ENCODE results near the gene CYB561D2. TPM values are rescaled to one million over a fixed set of nuclear protein-coding genes. Genes with fewer than 3 reads are reported as not detected.

The CYB561D2 gene
- total RNA-seq, 1 experiment from 2014 or later: 9.5 TPM

- Histone ChIP-seq H3K4me3 (replicated peaks in 1 of 2; ENCODE audit: low read depth in 1 of 2, low read length in 2 of 2) (no peak overlapping the region), H2AFZ (ENCODE audit: low read depth, low read length, poor library complexity, severe bottlenecking) (no peak overlapping the region), H3K9ac (ENCODE audit: low read length) (no peak overlapping the region), H3K9me3 (ENCODE audit: control insufficient read depth in 1 of 2, insufficient read depth in 1 of 2, low read depth in 1 of 2, low read length in 2 of 2) (no peaks in the 10 kb centered on the region), H3K4me2 (ENCODE audit: low read length) (no peak overlapping the region), H3K36me3 (ENCODE audit: control insufficient read depth in 1 of 2, insufficient read depth in 2 of 2, low read length in 2 of 2) (peaks cover 14 to 31% of the 10 kb centered on the region in 2 experiments; a peak in 3 of 4 replicates), H4K20me1 (ENCODE audit: insufficient read depth) (no peaks in the 10 kb centered on the region), H3K4me1 (ENCODE audit: control insufficient read depth in 1 of 2, insufficient read depth in 2 of 2, low read length in 2 of 2) (peaks cover 12 to 52% of the 10 kb centered on the region in 2 experiments; a peak in 3 of 4 replicates), H3K79me2 (ENCODE audit: insufficient read depth, low read length) (peaks cover 62% of the 10 kb centered on the region), H3K9me2 (ENCODE audit: insufficient read depth) (no peaks in the 10 kb centered on the region), H3K27ac (ENCODE audit: low read depth, low read length) (no peak overlapping the region), H3K27me3 (ENCODE audit: insufficient read depth, low read length) (no peaks in the 10 kb centered on the region)
- TF ChIP-seq SIN3A (IDR thresholded peaks at IDR 0.05; ENCODE audit: low read depth): no peak
- no peak for TF ChIP-seq MAX (IDR thresholded peaks at IDR 0.05)
- no peak for TF ChIP-seq ZNF274 (IDR thresholded peaks at IDR 0.05; ENCODE audit: low read depth, low read length)
- TF ChIP-seq CBX3 (IDR thresholded peaks at IDR 0.05; ENCODE audit: low read depth): no peak
- TF ChIP-seq RAD21 (IDR thresholded peaks at IDR 0.05; ENCODE audit: low read depth): no peak
- TF ChIP-seq ZFX (IDR thresholded peaks at IDR 0.05): no peak
- no peak for TF ChIP-seq SRF (IDR thresholded peaks at IDR 0.05; ENCODE audit: low read depth)
- no TSS peak for BruUV-seq (replicated peaks)
- intact Hi-C loops (cut with micrococcal nuclease): loop anchor here (10.0 kb wide), 1 partner anchor 1031 kb away; the partner anchor contains the start of gene MANF
- CTCF ChIA-PET: interaction anchor here (2.0 kb wide), 1 partner anchor 17 kb away, joined by 8 read pairs; no protein-coding TSS in a partner anchor
- ATAC-seq (no peak), DNase-seq (ENCODE audit: low read depth, low spot score) (no peak)
- POLR2A ChIA-PET: interaction anchor here (1.1 kb wide), 1 partner anchor 17 kb away, joined by 3 read pairs; no protein-coding TSS in a partner anchor
- RAD21 ChIA-PET (ENCODE audit: low non-redundant PET in 1 of 2, low total read pairs in 2 of 2, uncharacterized antibody in 2 of 2, unreplicated experiment in 2 of 2): no interaction called here
Measured at GRCh38 chr3:50354186-50354764, 3.6 kb downstream of the CYB561D2 start.

- Histone ChIP-seq H3K27ac (ENCODE audit: low read depth, low read length) (no peak overlapping the region), H2AFZ (ENCODE audit: low read depth, low read length, poor library complexity, severe bottlenecking) (no peak overlapping the region), H3K4me2 (ENCODE audit: low read length) (no peak overlapping the region), H3K4me1 (ENCODE audit: control insufficient read depth in 1 of 2, insufficient read depth in 2 of 2, low read length in 2 of 2) (peaks cover 12 to 51% of the 10 kb centered on the region in 2 experiments; a peak in 3 of 4 replicates), H3K4me3 (replicated peaks in 1 of 2; ENCODE audit: low read depth in 1 of 2, low read length in 2 of 2) (no peak overlapping the region), H3K9me2 (ENCODE audit: insufficient read depth) (no peaks in the 10 kb centered on the region), H3K9ac (ENCODE audit: low read length) (no peak overlapping the region), H3K27me3 (ENCODE audit: insufficient read depth, low read length) (no peaks in the 10 kb centered on the region), H3K36me3 (ENCODE audit: control insufficient read depth in 1 of 2, insufficient read depth in 2 of 2, low read length in 2 of 2) (peaks cover 14 to 31% of the 10 kb centered on the region in 2 experiments; a peak in 3 of 4 replicates), H3K79me2 (ENCODE audit: insufficient read depth, low read length) (peaks cover 61% of the 10 kb centered on the region), H3K9me3 (ENCODE audit: control insufficient read depth in 1 of 2, insufficient read depth in 1 of 2, low read depth in 1 of 2, low read length in 2 of 2) (no peaks in the 10 kb centered on the region), H4K20me1 (ENCODE audit: insufficient read depth) (no peaks in the 10 kb centered on the region)
- no TSS peak for BruUV-seq (replicated peaks)
- intact Hi-C loops (cut with micrococcal nuclease): loop anchor here (10.0 kb wide), 1 partner anchor 1030 kb away; the partner anchor contains the start of gene MANF
- DNase-seq (ENCODE audit: low read depth, low spot score) (no peak), ATAC-seq (no peak)
- CTCF ChIA-PET: no interaction called here
- RAD21 ChIA-PET (ENCODE audit: low non-redundant PET in 1 of 2, low total read pairs in 2 of 2, uncharacterized antibody in 2 of 2, unreplicated experiment in 2 of 2): no interaction called here
- POLR2A ChIA-PET: no interaction called here
- TF ChIP-seq MAX (IDR thresholded peaks at IDR 0.05): no peak
- no peak for TF ChIP-seq ZFX (IDR thresholded peaks at IDR 0.05)
- no peak for TF ChIP-seq SIN3A (IDR thresholded peaks at IDR 0.05; ENCODE audit: low read depth)
- no peak for TF ChIP-seq SP1 (IDR thresholded peaks at IDR 0.05; ENCODE audit: low read depth)
- TF ChIP-seq EZH2 (IDR thresholded peaks at IDR 0.05): no peak
- no peak for TF ChIP-seq ATF3 (IDR thresholded peaks at IDR 0.05)
- TF ChIP-seq POLR2A (IDR thresholded peaks at IDR 0.05; ENCODE audit: borderline replicate concordance, extremely low read depth, insufficient read depth, insufficient read length): no peak
- no peak for TF ChIP-seq JUND (IDR thresholded peaks at IDR 0.05)
- TF ChIP-seq SRF (IDR thresholded peaks at IDR 0.05; ENCODE audit: low read depth): no peak
- TF ChIP-seq YY1 (IDR thresholded peaks at IDR 0.05; ENCODE audit: extremely low read depth, insufficient replicate concordance, low read depth, low read length): no peak
- TF ChIP-seq POLR2AphosphoS5 (IDR thresholded peaks at IDR 0.05; ENCODE audit: low read depth, low read length): no peak
- no peak for TF ChIP-seq CTCF (IDR thresholded peaks at IDR 0.05 in 2 of 3, conservative IDR thresholded peaks at IDR 0.05 in 1 of 3; ENCODE audit: borderline replicate concordance in 1 of 3, insufficient read depth in 1 of 3, low read depth in 2 of 3, low read length in 2 of 3)
- no peak for TF ChIP-seq CEBPB (IDR thresholded peaks at IDR 0.05; ENCODE audit: low read depth)
- no peak for TF ChIP-seq ZNF274 (IDR thresholded peaks at IDR 0.05; ENCODE audit: low read depth, low read length)
- TF ChIP-seq EZH2phosphoT487 (IDR thresholded peaks at IDR 0.05; ENCODE audit: borderline replicate concordance): no peak
Measured at GRCh38 chr3:50354850-50355249, 4.2 kb downstream of the CYB561D2 start.

All from HCT116 (cell line).